SU-DHL-6 (cell line): Measurements from ENCODE around the gene SPEG.

ENCODE experiments used
- H2AFZ ChIP-seq: fragments of 200-600 bp; sonication (generic); 2 replicates; pipeline ENCODE4 v1.6.1; 2014; ENCODE audit warnings: low read depth, mild to moderate bottlenecking, moderate library complexity, mixed read lengths, antibody characterized with exemption, low read length; ENCODE audit not compliant: severe bottlenecking
- H3F3A ChIP-seq: fragments of 200-600 bp; shearing (Covaris generic); 2 replicates; pipeline ENCODE4 v1.6.0; 2016; ENCODE audit warnings: antibody characterized with exemption, mild to moderate bottlenecking; ENCODE audit not compliant: insufficient read depth
- H3K27ac ChIP-seq: fragments of 200-600 bp; sonication (generic); 2 replicates; pipeline ENCODE4 v1.5.1; 2016; ENCODE audit warnings: low read depth, mild to moderate bottlenecking, low read length, moderate library complexity, mixed read lengths
- H3K27me3 ChIP-seq: fragments of 200-600 bp; sonication (generic), shearing (Covaris generic); 2 replicates; pipeline ENCODE4 v1.6.0; 2014; ENCODE audit warnings: mild to moderate bottlenecking, low read length
- H3K36me3 ChIP-seq: fragments of 200-600 bp; sonication (generic); 2 replicates; pipeline ENCODE4 v1.6.1; 2014; ENCODE audit warnings: mild to moderate bottlenecking, low read length, mixed read lengths
- H3K4me2 ChIP-seq: fragments of 300-600, 200-600 bp; shearing (Covaris generic), sonication (generic); 2 replicates; pipeline ENCODE4 v1.6.0; 2014; ENCODE audit warnings: low read length, low read depth, mild to moderate bottlenecking; ENCODE audit not compliant: poor library complexity, severe bottlenecking
- H3K4me3 ChIP-seq: fragments of 200-600 bp; sonication (generic); 2 replicates; pipeline ENCODE4 v1.5.1; 2014; ENCODE audit warnings: antibody characterized with exemption, low read length, mild to moderate bottlenecking, mixed read lengths; ENCODE audit not compliant: insufficient read depth, poor library complexity, severe bottlenecking
- H3K79me2 ChIP-seq: fragments of 200-600 bp; sonication (generic); 2 replicates; pipeline ENCODE4 v1.6.1; 2014; ENCODE audit warnings: mild to moderate bottlenecking, low read length, moderate library complexity; ENCODE audit not compliant: insufficient read depth
- H3K9ac ChIP-seq: fragments of 200-600 bp; sonication (generic); 2 replicates; pipeline ENCODE4 v1.7.0; 2014; ENCODE audit warnings: mild to moderate bottlenecking, low read length
- H3K9me2 ChIP-seq: fragments of 200-600 bp; sonication (generic); replicated peaks from 2 replicates; pipeline ENCODE4 v1.6.1; 2014; ENCODE audit warnings: low read length; ENCODE audit not compliant: insufficient read depth
- H3K9me3 ChIP-seq: fragments of 200-600 bp; sonication (generic); 2 replicates; pipeline ENCODE4 v1.6.1; 2014; ENCODE audit warnings: low read length, mixed read lengths; ENCODE audit not compliant: insufficient read depth
- H4K20me1 ChIP-seq: fragments of 200-600 bp; sonication (generic); 2 replicates; pipeline ENCODE4 v1.6.1; 2014; ENCODE audit warnings: low read depth, mild to moderate bottlenecking, antibody characterized with exemption, low read length, moderate library complexity, mixed read lengths
- CTCF ChIP-seq: fragments of 200-600 bp; sonication (generic); IDR thresholded peaks from one replicate; pipeline ENCODE4 v1.5.1; 2017; ENCODE audit warnings: antibody characterized with exemption, mild to moderate bottlenecking, low read length, moderate library complexity; ENCODE audit not compliant: insufficient read depth, poor library complexity, severe bottlenecking
- EZH2phosphoT487 ChIP-seq: fragments of 200-600 bp; sonication (generic), shearing (Covaris generic); conservative IDR thresholded peaks from 2 replicates; pipeline ENCODE4 v1.6.1; 2018; ENCODE audit warnings: mild to moderate bottlenecking, antibody characterized with exemption, low read length, moderate library complexity, mixed read lengths

Gene SPEG

GRCh38 chr2:219449609-219450008 lies 15.0 kb downstream of the SPEG start:
- Histone ChIP-seq H2AFZ (no peak overlapping the region), H3K79me2 (no peaks in the 10 kb centered on the region), H4K20me1 (no peaks in the 10 kb centered on the region), H3K9me2 (no peaks in the 10 kb centered on the region), H3K9me3 (no peaks in the 10 kb centered on the region), H3K9ac (no peak overlapping the region), H3K27me3 (no peaks in the 10 kb centered on the region), H3K27ac (no peak overlapping the region), H3K36me3 (no peaks in the 10 kb centered on the region), H3K4me2 (no peak overlapping the region), H3F3A (no peaks in the 10 kb centered on the region), H3K4me3 (no peak overlapping the region)
- TF ChIP-seq CTCF (no peak), EZH2phosphoT487 (no peak)

GRCh38 chr2:219451661-219452360 lies 17.2 kb downstream of the SPEG start:
- Histone ChIP-seq H3K27ac (no peak overlapping the region), H4K20me1 (no peaks in the 10 kb centered on the region), H3K9ac (no peak overlapping the region), H3K27me3 (no peaks in the 10 kb centered on the region), H3K4me3 (no peak overlapping the region), H2AFZ (no peak overlapping the region), H3K9me2 (no peaks in the 10 kb centered on the region), H3K4me2 (no peak overlapping the region), H3F3A (no peaks in the 10 kb centered on the region), H3K36me3 (no peaks in the 10 kb centered on the region), H3K79me2 (no peaks in the 10 kb centered on the region), H3K9me3 (no peaks in the 10 kb centered on the region)
- TF ChIP-seq EZH2phosphoT487 (no peak), CTCF (no peak)

DNA sequence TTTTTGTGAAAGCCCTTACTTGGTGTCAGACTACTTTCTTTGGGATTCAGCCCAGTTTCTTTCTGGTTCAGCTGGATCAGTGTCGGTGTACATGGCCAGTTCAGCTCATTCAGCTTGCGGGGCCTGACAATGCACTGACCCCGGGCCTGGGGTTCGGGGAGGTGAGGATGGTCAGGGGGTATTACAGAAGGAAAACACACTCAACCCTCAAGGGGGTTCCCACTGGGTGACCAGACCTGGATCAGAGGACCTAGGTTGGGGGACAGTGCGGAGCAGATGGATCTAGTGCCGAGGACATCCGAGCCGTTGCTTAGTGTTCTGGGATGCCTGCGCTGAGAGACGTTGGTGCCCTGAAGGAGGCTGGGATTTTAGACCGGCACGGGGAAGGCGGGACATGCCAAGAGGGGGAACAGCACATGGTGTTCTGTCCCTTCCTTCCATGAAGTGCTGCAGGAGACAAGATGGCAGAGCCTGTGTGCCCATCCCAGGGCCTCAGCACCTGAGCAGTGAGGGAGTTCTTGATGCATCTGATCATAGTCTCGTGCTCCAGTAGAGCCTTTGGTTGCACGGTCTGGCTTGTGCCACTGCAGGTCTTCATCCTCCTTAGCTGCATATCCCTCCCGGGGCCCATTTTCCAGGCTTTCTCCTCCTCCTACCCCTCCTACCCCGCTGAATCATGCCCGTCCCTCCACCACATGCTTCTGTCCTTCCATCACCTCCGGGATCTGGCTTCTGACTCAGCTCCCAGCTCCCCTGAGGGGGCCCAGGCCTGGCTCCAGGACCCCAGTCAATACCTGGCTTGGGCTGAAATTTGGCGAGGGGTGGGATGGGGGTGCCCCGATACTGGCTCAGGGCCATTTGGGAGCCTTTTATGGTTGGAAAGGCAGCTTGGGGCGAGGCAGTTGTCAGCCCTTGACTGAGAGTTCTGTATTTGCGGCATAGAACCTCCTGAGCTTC lies 18.0 kb downstream of the SPEG start:
- Histone ChIP-seq H2AFZ (no peak overlapping the region), H4K20me1 (no peaks in the 10 kb centered on the region), H3K27me3 (no peaks in the 10 kb centered on the region), H3K9me3 (no peaks in the 10 kb centered on the region), H3K9ac (no peak overlapping the region), H3F3A (no peaks in the 10 kb centered on the region), H3K79me2 (no peaks in the 10 kb centered on the region), H3K36me3 (no peaks in the 10 kb centered on the region), H3K4me2 (no peak overlapping the region), H3K27ac (no peak overlapping the region), H3K4me3 (no peak overlapping the region), H3K9me2 (no peaks in the 10 kb centered on the region)
- TF ChIP-seq CTCF (no peak), EZH2phosphoT487 (no peak)
